Glomerular visceral epithelial cell (primary cell): ENCODE data around the gene ZNF335.

ENCODE experiments used
- DNase-seq: peaks from one replicate; pipeline ENCODE4 v3.0.0-alpha.2; 2016; ENCODE audit errors: extremely low spot score

ZNF335 gene

DNA sequence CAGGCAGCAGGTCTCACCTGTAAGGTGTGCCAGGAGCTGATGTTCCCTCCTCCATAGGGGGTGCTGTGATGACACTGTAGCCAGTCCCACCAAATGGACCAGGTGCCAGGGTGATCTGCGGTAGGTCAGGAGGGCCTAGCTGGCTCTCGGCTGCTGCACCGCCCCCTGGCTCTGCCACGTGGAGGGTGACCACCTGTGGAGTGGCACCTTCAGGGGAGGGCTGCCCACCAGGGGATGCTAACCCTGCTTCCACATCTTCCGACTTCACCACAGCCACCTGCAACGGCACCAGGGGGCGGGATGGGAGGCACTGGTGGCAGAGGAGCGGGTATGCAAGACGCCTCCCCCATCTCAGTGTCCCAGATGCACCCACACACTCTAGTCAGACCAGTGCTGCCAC, 18.3 kb downstream of the ZNF335 start:
- DNase-seq, result no peak

DNA sequence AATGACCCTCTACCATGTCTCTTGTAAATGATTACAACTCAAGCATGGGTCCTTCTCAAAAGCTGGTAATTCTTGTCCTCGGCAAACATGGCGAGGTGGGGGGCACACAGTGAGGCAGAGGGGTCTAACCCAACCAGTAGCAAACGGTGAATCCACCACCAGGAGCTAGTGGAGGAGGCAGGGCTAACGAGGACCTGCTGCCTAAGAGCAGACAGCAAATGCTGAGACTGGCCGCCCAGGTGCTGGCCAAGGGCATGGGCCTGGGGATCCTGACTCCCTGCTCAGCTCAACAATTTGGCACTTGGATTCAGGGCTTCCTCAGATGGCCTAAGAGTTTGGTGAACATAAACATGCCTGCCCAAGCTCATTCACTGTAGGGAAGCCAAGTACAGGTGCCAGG, 19.1 kb downstream of the ZNF335 start:
- DNase-seq, result no peak

DNA sequence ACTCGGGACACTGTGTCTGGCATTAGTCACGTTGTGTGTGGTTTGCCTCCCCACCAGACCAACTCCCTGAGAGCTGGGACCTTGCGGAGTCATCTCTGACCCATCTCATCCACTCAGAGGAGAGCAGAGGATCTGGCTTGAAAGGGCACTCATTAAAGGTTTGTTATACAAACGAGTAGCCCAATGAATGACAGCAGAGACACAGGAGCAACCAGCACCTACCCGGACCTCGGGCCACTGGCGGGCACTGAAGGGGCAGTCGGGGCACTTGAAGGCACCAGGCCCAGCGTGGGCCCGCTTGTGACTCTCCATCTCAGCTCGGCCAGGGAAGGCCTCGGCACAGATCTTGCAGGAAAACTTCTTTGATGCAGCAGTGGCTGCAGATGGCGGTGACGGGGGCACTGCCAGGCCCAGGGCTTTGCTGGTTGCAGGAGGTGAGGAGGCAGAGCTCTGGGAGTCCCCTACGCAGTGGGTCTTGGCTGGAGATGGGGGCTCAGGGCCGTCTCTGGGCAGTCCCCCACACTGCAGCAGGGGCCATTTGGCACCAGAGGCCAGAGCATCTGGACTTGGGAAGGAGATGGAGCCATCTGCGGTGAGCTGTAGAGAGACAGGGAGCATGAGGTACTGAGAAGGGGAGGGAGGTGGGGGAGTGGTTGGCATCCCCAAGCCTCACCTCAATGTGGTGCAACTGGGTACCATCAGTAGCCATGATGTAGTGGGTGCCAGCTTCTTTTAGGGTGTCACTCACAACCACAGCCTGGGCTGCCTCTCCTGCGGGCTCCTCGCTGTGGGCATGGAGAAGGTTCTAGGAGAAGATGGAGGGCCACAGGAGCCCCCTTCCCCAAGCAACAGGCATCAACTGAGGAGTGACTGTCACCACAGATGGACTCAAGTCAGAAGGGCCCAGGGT, 19.8 kb downstream of the ZNF335 start:
- no peak for DNase-seq

DNA sequence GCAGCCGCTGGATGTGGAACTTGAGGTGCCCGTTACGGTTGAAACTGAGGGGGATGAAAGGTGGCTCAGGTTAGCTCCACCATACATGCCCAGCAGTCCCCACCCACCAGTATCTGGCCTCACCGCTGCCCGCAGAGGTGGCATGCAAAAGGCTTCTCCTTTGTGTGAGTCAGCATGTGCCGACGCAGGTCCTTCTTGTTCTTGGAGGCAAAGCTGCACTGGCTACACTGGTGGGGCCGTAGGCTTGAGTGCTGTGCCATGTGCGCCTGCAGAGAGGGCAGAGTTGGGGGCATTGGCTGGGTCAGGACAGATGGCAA, 21.7 kb downstream of the ZNF335 start:
- DNase-seq, result no peak

DNA sequence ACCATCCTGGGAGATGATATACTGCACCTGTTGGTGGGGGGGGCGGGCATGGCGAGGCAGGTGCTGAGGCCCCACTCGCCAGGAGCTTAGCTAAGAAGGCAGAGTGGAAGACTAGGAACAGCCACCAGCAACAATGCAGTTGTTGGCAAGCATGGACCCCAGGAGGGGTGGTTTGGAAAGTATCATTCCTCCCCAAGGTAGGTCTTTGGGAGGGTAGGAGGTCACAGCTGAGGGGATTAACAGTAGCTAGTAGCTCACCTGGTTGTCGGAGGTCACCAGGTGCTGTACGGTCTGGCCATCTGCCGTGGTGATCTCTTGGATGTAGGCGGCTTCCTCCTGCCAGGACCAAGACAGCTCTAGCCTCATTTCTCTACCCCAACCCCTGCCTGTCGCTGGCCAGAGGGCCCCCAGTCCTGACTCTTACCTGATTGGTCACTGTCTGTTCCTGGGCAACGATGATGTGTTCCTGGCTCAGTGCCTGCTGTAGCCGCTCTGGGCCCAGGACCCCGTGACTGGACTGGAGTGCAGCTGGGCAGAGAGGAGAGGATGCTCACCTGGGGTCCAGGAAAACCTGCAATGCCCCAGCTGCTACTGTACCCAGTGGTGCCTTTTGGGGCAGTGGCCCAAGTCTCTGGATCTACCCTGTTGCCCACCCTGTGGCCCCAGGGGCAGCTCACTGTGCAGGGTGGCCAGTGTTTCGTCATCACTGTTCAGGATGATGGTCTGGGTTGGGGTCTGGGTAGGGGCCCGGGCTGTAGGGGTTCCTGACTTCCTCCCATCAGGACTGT, 22.3 kb downstream of the ZNF335 start:
- DNase-seq, result no peak

DNA sequence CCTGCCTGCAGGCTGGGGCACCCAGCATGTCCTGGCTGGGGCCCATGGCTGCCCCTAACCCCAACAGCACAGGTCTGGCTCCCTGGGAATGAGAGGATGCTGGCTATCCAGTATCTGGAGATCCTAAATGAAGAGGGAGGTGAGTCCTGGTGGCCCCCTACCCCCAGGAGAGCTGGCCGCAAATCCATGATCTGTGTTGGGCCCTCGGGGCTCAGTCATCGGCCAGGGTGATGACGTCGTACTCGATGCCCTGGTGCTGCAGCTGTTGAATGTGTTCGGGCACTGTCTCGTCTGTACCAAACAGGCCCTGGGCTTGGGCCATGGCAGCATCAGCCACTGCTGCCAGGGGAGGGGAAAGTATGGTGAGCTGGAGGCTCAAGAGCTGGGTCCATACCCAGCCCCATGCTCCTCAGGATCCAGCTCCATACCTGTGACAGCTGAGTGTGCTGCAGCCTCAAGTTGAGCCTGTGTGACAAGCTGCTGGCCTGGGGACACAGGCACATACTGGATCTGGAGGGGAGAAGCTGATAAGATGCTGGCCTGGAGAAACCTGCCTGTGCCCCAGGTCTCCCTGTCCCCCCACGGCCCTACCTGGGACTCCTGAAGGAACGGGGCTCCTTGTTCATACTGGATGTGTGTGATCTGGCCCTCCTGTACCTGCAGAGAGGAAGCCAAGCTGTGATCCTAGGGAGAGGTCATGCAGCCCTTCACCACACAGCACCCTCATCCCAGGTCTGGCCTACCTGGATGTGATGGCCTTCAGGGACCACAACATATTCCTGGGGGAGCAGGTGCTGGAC, 23.1 kb downstream of the ZNF335 start:
- DNase-seq, result no peak

DNA sequence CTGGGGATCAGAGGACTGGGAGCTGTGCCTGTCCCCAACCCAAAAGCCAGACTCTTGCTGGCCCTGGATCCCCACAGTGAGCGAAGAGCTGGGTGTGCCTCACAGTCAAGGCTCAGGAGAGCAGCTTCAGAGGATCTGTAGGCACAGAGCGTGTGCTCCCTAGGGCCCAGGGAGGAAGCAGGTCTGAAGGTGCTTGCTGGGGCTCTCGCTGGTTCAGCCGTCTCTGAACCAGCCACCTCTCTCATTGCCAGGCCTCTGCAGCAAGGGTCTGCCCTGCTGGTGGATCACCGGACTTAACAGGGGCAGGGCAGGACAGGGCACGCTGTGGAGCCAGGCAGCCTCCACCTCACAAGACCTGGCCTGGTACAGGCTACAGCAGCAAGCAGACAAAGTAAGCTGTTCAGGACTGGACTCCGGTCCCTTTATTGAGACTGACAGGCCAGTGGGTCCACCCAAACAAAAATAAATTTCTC, 23.7 kb downstream of the ZNF335 start:
- DNase-seq, result no peak

DNA sequence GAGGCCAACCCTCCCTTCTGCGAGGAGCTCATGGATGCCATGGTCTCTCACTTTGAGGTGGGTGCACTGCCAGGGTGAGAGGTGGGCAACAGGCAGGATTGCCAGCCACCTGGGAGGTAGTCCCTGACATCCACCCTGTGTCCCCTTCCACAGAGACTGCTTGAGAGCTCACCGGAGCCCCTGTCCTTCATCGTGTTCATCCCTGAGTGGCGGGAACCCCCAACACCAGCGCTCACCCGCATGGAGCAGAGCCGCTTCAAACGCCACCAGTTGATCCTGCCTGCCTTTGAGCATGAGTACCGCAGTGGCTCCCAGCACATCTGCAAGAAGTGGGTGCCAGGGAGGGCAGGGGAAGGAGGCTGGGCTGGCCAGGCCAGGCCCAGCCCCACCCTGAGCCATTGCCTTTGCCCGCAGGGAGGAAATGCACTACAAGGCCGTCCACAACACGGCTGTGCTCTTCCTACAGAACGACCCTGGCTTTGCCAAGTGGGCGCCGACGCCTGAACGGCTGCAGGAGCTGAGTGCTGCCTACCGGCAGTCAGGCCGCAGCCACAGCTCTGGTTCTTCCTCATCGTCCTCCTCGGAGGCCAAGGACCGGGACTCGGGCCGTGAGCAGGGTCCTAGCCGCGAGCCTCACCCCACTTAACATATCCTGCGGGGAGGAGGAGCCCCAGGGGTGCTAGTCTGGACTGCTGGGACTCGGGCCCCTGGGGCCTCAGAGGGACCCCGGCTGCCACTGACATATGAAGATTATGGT, 24.7 kb downstream of the ZNF335 start:
- no peak for DNase-seq

DNA sequence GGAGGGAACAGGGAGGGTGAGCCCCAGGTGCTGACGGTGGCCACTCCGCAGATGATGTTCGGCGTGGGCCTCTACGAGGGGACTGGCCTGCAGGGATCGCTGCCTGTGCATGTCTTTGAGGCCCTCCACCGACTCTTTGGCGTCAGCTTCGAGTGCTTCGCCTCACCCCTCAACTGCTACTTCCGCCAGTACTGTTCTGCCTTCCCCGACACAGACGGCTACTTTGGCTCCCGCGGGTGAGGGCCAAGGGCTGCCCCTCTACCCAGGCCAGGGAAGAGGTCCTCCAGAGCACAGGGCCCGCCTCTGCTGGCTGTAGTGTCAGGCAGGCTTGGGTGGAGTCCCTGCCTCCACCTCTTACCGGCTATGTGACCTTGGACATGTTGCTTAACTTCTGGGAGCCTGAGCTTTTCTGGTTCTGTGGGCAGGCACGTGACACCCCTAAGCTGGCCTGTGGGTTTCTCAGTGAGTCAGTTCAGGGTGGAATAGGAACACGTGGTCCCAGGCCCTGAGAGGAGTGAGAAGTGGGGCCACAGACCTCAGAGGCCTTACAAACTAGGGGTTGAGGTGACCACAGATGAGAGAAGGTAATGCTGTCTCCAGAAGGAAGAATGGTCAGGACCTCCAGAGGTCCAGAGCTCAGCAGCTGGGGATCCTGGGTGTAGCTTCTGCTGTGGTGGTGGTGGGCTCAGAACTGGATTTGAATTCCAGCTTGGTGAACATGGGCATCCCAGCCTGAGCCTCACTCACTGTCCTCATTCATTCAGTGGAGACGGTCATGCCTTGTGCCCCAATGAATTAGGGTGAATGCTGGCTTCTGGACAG, 25.6 kb downstream of the ZNF335 start:
- DNase-seq, result no peak

DNA sequence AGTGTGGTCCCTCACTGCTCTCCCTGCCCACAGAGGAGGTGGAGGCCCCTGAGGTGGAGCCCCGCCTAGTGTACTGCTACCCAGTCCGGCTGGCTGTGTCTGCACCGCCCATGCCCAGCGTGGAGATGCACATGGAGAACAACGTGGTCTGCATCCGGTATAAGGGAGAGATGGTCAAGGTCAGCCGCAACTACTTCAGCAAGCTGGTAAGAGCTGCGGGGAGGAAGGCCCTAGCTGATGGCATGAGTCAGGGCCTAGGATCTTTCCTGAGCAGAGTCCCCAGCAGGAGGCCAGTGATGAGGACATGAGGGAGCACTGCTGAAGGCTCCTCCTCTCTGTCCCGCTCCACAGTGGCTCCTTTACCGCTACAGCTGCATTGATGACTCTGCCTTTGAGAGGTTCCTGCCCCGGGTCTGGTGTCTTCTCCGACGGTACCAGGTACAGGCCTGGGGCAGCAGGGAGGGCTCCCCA, 26.3 kb downstream of the ZNF335 start:
- DNase-seq, result no peak

DNA sequence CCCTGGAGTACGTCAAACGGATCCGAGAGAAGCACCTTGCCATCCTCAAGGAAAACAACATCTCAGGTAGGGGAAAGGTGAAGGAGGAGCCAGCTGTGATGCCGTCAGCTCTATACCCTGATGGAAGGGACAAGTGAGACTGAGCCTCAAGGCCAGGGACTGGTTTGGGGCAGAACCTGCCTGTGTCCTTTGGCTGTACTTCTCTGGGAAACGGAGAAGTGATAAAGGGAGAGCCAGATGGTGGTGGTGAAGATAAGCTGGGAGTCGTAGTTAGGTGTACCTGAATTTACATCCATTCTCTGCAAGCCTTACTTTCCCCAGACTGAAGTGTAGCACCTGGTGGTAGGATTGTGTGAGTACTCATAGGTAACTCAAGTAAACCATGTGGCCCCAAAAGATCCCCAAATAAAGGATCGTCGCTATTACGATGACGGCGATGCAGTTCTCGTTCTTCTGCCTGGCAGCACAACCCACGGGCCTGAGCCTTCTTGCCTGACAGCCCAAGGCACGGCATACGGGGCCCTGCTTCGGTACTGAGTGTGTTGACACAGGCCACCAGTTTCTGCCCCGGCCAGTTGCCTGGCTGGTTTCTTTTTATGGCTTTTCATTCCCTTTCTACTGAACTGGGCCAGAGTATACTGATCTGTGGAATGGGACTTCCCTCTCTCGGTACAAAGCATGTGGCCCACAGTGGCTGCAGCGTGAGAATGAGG, 26.9 kb downstream of the ZNF335 start:
- DNase-seq, result no peak

DNA sequence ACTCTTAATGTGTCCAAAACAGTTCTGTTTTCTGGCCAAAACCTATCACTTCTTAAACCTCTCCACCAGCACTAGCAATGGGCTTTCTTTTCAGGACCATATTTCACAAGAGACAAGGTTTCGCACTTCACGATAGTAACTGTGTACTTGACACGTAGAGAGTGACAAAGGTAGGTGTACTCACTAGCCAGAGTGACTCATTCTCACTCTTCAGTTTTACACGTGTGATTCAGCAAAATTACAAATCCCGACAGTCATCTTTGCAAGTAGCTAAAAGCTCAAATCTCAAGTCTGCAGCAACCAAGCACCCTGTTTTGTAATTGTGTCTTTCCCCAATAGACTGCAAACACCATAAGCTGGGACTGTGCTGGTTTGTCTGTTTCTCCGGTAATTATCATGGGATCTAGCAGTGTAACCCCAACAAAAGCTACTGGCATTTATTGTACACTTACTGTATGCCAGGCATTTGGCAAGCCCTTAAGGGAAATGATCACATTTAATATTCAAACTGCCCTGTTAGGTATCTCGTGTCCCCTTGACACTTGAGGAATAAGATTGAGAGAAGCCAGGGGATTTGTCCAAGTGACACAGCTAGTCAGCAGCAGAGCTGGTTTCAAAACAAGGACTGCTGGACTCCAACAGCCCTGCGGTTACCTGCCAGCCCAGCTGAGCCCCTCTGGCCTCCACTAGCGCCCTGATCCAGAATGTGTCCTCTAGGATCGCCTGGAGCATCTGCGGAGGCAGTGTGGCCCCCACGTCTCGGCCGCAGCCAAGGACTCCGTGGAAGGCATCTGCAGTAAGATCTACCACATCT, 27.6 kb downstream of the ZNF335 start:
- DNase-seq, result no peak

DNA sequence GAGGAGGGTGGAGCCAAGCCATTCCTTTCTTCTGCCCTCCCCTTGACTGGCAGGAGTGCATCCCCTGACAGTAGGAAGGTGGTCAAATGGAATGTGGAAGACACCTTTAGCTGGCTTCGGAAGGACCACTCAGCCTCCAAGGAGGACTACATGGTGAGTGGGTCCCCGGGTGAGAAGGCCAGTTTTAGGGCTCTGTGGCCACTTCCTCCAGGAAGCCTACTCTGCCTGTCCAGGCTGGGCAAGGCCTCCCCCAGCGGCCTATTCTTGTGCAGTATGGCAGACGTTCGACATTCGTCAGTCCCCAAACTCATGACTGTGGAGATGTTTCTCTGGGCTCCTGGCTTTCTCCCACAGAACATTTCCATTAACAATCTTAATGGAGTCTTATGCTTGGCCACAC, 28.4 kb downstream of the ZNF335 start:
- DNase-seq, result no peak

DNA sequence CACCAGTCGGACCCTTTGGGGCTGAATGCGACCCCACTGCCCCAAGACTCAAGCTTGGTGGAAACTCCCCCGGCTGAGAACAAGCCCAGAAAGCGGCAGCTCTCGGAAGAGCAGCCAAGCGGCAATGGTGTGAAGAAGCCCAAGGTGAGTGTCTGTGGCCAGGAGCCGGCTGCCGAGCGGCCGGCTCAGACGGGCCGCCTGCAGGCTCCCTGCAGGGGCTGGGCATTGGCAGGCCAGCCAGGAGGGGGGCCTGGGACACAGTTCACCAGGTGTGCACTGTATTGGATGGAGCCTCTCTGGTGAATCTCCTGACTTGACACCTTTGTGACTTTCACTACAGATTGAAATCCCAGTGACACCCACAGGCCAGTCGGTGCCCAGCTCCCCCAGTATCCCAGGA, 31.5 kb downstream of the ZNF335 start:
- DNase-seq, result no peak

DNA sequence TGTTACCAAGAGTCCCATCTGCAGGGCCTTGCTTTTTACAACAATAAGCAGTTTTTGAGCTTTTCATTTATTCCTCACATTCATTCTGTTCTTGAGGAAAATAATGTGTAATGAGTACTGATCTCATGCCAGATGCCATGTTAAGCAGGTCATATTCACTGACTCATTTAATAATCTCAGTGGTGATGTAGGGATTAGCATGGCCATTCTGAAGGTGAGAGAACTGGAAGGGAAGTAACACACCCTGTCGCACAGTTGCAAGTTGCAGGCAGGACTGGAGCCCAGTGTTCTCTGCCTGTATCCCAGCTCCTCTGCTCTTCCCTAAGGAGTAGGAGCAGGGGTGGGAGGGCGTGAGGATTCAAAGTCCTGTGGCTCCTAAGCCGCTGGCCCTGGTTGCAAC, 31.9 kb downstream of the ZNF335 start:
- DNase-seq, result no peak

DNA sequence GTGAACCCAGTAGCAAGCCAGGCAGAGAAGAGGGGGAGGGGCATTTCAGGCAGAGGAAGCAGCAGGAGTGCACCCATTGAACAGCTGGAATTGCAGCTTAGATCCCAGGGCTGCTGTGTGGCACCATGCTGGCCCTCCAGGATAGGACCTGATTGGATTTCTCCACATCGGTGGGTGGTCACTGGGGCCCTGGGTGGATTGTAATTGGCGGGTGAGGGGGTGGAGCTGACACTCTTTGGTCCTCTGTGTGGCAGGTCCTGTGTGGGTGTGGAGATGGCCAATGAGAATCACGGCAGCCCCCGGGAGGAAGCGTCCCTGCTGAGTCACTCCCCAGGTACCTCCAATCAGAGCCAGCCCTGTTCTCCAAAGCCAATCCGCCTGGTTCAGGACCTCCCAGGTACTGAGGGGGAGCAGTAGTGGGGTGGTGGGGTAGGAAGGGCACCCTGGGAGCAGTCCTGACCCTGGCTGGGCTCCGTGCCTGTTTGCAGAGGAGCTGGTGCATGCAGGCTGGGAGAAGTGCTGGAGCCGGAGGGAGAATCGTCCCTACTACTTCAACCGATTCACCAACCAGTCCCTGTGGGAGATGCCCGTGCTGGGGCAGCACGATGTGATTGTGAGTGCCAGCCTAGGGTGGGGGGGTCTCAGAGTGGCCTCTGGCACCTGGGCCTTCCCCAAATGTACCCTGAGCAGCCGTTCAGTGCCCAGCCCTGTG, 33.1 kb downstream of the ZNF335 start:
- DNase-seq, result no peak

DNA sequence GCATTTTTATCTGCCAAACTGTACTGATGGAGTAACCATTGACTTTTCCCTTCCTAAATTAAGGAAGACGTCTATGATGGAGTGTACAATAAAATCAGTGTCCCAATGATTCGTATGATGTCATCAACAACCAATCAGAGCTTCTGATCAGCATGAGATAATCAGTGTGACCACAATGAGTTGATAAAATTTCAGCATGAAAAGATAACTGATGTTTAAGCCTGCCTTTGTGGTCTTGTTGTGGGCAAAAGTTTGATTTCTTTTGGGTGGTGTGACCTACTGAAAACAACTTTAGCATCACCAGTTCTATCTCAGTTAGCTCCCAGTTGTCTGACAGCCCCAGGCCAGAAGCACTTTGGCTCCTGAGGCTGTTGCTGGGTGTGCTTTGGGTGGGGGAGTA, 34.2 kb downstream of the ZNF335 start:
- no peak for DNase-seq

DNA sequence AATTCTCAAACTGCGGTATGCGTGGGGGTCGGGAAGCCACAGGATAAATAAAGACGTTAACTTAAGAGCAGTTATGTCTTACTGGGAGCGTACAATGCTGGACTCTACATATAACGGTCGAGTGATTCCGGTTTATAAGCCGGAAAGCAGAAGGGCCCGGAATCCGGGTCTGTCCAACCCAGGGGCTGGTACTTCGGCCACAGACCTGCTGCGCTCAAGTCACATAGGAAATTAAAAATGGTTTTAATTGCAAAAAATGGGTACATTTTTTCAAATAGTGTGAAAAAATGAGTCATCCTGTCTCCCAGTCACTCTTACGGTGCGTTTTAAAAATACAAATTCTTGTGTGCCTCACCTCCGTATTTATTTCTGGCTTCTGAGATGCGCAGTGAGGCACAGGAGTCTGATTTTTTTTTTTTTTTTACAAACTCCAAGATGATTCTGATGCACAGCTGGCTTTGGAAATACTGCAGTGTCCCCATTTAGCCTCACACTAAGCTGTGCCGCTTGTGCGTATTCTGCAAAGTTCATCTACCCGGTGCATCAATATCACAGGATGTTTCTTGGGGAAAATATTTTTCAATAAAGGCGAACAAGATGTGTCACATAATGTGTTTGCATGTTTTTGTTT, 36.5 kb downstream of the ZNF335 start:
- no peak for DNase-seq
